ENCODE data around the gene B4GALNT2. TPM values are rescaled to one million over a fixed set of nuclear protein-coding genes. Genes with fewer than 3 reads are reported as not detected.
"Not testable (repeated sequence)": the region's sequence is repeated elsewhere in the genome, so short reads cannot be mapped to it uniquely, and the experiment has no call there.

The B4GALNT2 gene
- total RNA-seq, 1 experiment from 2014 or later, result not detected

DNA sequence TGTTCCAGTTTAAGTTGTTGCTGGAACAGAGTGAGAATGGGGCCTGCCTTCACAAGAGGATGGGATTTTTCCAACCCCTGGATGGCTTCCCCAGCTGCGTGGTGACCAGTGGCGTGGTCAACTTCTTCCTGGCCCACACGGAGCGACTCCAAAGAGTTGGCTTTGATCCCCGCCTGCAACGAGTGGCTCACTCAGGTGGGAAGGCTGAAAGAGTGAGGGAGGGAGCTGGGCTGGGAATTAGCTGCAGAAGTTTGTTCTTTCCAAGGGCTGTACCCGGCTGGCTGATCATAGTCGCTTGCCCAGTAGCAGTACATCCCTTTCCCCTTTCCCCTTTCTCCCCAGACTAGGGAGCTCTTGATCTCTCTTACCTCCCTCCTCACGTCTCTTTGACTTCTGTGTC is 36.1 kb downstream of the B4GALNT2 start:
- no peak for DNase-seq (ENCODE audit: low spot score)
- in situ Hi-C loops (cut with HindIII; ENCODE audit: low sequenced_read_pairs), result no loop called here

DNA sequence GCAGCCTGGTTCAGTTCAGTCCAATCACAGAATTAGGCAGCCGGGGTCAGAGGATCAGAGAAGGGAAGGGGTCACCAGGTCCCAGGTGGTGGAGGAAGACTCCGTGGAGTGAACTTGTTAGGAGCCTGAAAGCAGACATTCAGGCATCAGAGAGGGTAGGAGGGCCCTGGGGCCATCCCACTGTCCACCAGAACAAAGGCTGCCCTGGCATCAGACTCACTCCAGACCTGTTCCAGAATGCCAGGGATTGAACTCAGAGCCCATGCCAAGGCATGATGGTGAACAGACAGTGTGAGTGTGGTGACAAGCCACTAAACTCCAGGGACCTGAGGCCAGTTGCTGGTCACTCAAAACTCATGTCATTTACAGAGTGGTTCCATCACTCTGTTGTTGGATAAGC is 37.6 kb downstream of the B4GALNT2 start:
- in situ Hi-C loops (cut with HindIII; ENCODE audit: low sequenced_read_pairs), result no loop called here

DNA sequence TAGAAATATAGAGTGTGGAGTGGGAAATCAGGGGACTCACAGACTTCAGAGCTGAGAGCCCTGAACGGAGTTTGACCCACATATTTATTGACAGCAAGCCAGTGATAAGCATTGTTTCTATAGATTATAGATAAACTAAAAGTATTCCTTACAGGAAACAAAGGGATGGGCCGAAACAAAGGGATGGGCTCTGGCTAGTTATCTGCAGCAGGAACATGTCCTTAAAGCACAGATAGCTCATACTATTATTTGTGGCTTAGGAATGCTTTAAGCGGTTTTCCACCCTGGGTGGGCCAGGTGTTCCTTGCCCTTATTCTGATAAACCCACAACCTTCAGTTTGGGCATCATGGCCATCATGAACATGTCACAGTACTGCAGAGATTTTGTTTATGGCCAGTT is 38.1 kb downstream of the B4GALNT2 start:
- in situ Hi-C loops (cut with HindIII; ENCODE audit: low sequenced_read_pairs); DNase-seq (ENCODE audit: low spot score): not testable (repeated sequence)

More for the DNA sequence above, 37.6 kb downstream of the B4GALNT2 start:
- no peak for DNase-seq (ENCODE audit: low spot score)

DNA sequence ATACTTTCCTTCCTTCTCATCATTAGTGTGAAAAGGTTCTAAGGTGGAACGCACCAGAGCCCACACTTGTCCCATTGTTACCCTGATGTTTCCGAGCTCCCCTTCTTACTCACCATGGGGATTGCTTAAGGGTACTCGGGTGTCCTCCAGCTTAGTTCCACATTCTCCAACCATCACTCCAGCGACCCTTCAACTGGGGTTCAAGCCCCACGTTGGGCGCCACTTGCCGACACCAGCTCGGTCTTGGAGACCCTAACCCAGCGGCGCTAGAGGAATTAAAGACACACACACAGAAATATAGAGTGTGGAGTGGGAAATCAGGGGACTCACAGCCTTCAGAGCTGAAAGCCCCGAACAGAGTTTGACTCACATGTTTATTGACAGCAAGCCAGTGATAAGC is 43.4 kb downstream of the B4GALNT2 start:
- DNase-seq (ENCODE audit: low spot score); in situ Hi-C loops (cut with HindIII; ENCODE audit: low sequenced_read_pairs): not testable (repeated sequence)

DNA sequence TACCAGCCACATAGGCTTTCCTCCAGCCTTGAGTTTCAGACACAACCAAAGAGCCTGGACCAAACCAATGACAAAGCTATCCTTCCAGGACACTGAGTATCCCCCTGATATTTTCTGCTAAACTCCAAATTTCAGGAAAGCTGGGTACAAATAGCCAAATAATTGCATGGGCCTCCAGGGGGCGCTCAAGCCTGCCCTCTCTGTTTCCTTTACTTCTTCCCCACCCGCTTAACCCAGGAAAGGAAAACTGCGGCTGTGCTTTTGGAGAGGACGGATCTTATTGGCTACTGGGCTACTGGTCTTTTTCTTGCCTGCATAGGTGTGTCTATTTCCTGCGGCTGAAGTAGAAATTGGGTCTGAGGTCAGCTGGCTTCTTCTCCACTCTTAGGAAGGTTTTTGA is 47.7 kb downstream of the B4GALNT2 start:
- in situ Hi-C loops (cut with HindIII; ENCODE audit: low sequenced_read_pairs), result no loop called here
- DNase-seq (ENCODE audit: low spot score), result peak; percentile 34

DNA sequence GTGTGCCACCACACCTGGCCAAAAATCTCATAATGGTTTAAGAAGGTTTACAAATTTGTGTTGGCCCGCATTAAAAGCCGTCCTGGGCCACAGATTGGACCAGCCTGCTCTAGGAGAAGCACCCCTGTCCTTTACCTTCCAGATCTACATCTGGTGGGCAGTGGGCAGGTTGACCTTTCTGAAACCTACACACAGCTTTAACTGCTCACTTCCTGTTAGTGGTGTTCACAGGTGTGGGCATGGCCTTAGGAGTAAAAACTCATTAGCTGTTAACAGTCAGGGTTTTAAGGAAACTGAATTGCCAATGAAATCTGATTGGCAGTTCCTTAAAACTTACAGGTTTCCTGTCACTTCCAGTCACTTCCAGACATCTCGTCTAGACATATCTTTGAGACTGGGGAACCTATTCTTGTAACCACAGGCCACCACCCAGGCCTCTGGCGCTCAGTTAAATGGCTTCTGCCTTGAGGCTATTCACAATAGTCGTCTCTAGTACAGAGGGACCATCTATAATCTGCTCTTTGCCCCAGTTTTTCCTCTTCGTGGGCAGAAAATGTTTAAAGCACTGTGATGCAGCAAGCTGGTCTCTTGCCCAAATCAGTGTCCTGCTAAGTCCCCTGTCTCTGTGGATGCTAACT is 48.5 kb downstream of the B4GALNT2 start:
- in situ Hi-C loops (cut with HindIII; ENCODE audit: low sequenced_read_pairs), result no loop called here
- no peak for DNase-seq (ENCODE audit: low spot score)

DNA sequence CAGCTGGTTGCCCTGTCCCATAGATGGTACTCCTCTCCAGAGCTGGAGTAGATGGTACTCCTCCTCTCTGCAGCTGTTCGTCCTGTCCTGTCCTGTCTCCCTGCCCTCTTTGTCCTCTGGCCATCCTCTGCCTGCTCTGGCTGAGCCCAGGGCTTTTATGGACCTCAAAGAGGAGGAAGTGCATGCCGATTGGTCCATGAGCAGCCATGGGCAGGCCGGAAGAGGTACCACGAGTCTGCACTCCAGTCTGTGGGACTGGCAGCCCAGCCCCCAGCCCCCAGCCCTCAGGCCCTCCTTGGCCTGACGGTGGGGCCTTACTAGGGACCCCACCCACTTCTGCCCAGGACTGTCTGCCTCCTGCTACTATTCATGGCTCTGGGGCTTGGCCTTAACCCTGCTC is 50.8 kb downstream of the B4GALNT2 start:
- in situ Hi-C loops (cut with HindIII; ENCODE audit: low sequenced_read_pairs), result no loop called here
- no peak for DNase-seq (ENCODE audit: low spot score)

DNA sequence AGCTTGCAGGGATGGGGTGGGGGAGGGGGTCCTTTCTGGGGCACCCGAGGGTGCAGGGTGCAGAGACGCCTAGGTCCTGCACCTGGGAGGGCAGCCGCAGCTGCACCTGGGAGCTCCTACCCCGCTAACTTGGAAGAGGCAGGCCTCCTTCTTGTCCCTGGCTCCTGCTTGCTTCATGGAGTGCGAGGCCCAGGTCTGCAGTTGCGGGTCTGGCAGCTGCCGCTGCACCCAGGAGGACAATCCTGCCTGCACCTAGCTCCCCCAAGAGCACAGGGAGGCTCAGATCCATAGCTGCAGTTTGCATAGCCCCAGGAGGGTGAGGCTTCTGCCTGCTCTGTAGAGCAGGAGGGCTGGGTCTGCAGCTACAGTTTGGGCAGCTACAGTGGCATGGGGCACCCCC is 51.2 kb downstream of the B4GALNT2 start:
- in situ Hi-C loops (cut with HindIII; ENCODE audit: low sequenced_read_pairs), result no loop called here
- no peak for DNase-seq (ENCODE audit: low spot score)

DNA sequence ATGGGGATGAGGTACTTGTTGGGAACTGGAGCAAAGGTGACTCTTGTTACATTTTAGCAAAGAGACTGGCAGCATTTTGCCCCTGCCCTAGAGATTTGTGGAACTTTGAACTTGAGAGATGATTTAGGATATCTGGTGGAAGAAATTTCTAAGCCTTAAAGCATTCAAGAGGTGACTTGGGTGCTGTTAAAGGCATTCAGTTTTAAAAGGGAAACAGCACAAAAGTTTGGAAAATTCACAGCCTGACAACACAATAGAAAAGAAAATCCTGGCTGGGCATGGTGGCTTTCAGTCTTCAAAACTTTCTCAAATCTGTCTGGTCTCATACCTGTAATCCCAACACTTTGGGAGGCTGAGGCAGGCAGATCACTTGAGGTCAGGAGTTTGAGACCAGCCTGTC is 52.0 kb downstream of the B4GALNT2 start:
- DNase-seq (ENCODE audit: low spot score); in situ Hi-C loops (cut with HindIII; ENCODE audit: low sequenced_read_pairs): not testable (repeated sequence)

DNA sequence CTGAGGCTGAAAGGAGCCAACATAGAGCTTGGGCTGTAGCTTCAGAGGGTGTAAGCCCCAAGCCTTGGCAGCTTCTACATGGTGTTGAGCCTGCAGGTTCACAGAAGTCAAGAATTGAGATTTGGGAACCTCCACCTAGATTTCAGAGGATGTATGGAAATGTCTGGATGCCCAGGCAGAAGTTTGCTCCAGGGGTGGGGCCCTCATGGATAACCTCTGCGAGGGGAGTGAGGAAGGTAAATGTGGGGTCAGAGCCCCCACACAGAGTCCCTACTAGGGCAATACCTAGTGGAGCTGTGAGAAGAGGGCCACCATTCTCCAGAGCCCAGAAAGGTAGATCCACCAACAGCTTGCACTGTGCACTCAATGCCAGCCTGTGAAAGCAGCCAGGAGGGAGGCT is 52.8 kb downstream of the B4GALNT2 start:
- in situ Hi-C loops (cut with HindIII; ENCODE audit: low sequenced_read_pairs); DNase-seq (ENCODE audit: low spot score): not testable (repeated sequence)

DNA sequence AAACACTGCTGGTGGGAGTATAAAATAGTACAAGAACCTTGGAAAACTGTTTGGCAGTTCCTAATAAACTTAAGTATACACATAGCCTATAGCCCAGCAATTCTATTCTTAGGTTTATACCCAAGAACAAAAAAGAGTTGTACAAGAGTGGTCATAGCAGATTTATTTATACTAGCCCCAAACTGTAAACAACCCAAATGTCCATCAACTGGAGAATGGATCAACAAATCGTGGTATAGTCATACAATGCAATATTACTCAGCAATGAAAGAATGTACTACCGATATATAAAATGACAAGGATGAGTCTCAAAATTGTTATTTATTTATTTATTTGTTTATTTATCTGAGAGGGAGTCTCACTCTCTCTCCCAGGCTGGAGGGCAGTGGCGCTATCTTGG is 54.7 kb downstream of the B4GALNT2 start:
- in situ Hi-C loops (cut with HindIII; ENCODE audit: low sequenced_read_pairs), result no loop called here
- DNase-seq (ENCODE audit: low spot score), result no peak

DNA sequence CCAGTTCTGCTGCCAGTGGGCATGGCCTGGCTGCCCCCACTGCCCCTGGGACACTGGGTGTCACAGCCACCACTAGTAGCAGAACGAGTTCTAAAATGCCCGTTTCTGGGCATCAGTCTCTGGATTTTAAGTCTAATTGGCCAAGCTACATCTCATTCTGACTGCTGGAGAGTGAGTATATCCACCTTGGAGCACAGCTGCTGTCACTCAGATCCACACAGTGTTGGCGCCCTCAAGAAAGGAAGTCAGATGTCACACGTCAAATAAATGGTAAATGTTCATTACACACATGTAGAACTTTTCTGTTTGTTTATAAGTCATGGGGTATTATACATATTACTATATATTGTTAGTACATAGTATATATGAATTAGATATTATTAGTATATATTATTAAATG is 58.4 kb downstream of the B4GALNT2 start:
- DNase-seq (ENCODE audit: low spot score), result no peak
- in situ Hi-C loops (cut with HindIII; ENCODE audit: low sequenced_read_pairs), result no loop called here

DNA sequence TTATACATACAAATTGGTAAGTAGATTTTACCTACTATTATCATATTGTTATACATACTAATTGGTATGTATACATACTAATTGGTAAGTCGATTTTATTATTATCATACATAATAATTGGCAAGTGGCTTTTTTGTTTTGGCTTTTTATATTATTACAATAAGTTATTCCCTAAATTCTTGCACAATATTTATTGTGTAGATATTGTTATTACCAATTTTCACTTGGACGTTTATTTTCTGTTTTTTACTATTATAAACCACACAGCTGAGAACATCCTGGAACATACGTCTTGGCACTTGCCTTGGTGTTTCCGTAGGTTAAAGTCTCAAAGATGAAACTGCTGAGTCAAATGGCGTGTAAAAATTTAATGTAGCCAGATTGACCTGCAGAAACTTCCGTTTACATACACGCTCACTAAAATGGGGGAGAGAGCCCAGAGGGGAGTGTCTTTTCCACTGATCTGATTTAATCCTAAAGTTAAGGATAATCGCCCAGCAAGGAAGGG is 58.9 kb downstream of the B4GALNT2 start:
- DNase-seq (ENCODE audit: low spot score), result no peak
- in situ Hi-C loops (cut with HindIII; ENCODE audit: low sequenced_read_pairs), result no loop called here

DNA sequence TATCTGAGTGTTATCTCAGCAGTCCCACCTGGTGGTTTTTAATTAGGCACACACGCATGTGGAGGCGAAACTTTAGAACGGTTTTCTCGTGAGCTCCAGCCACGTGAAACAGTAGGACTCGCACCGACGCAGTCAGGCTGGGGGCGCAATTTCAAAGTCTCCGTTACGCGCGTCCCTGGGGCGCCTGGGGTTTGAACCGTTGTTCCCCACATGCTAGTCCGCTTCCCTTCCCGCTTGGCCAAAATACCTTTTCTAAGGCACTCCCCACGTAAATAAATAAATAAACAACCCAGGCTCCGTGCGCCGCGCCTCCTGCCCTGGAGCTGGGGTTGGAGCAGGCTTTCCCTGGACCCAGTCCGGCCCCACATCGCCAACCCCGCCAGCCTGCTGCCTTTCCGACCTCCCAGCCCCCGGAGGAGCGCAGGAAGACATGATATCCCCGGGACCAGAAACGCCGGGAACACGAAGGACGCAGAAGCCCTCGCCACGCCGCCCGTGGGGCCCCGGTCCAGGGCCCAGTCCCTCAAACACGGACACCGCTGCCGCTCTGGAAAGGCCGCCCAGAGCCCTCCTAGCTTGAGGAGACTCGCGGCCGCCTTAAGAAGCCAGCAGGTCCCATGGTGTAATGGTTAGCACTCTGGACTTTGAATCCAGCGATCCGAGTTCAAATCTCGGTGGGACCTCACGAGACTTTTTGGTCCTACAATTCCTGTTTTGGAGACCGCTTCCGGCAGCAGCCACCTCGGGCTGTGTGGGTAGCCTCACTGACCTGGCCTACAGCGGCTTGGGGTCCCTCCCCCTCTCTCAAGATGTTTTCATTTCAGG is 59.6 kb downstream of the B4GALNT2 start:
- in situ Hi-C loops (cut with HindIII; ENCODE audit: low sequenced_read_pairs), result no loop called here
- DNase-seq (ENCODE audit: low spot score), result peak; percentile 95

DNA sequence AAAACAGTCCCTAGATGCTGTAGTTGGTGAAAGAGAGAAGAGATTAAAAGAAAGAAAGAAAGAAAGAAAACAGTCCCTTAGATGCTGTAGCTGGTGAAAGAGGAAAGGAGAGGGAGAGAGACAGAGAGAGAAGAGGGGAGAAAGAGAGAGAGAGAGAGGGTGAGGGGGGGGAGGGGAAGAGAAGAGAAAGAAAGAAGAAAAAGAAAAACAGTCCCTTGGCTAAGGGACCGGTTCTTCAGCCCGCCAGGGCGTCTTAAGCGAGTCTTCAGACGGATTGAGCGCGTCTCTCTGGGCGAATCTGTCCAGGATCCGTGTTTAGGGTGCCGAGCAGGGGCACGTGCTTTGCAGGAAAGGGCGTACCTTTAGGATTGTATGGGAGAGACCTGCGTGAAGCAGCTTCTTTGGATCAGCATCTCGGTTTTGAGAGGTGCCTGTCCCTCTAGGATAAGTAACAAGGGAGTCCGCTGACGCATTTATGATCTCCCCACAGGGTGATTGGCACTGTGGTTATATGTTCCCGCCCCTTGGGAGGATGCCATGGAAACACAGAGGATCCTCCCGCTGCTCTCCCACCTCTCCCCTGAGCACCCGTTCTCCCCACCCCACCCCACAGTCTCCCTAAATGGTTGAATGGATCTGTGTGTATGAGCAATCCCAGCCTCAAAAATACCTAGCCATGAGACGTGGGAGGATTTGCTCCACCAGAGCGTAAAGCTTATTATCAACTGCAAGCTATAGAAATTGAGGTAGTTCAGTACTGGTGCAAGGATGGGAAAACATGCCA is 61.1 kb downstream of the B4GALNT2 start:
- DNase-seq (ENCODE audit: low spot score), result peak; percentile 88
- in situ Hi-C loops (cut with HindIII; ENCODE audit: low sequenced_read_pairs), result no loop called here

DNA sequence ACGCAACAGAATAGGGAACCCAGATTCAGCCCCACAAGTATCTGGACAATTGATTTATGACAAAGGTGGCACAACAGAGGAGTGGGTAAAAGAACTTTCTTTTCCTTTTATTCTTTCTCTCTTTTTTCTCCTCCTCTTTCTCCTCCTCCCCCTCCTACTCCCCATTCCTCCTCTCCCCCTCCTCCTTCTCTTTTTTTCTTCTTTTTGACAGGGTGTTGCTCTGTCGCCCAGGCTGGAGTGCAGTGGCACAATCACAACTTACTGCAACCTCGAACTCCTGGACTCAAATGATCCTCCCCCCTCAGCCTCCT is 61.7 kb downstream of the B4GALNT2 start:
- no peak for DNase-seq (ENCODE audit: low spot score)
- in situ Hi-C loops (cut with HindIII; ENCODE audit: low sequenced_read_pairs), result no loop called here

DNA sequence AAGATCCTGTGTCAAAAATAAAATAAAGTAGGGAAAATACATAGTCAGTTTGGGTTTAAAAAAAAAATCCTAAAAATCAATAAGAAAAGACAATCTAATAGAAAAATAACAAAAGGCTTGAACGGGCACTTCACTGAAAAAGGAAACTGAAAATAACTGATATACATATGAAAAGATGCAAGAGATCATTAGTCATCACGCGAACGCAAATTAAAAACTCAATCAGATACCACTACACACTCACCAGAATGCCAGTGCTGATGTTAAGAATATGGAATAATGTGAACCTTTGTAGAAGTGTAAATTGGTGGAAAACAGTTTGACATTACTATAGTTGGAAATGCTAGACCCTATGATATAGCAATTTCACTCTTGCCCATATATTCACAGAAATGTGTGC is 63.2 kb downstream of the B4GALNT2 start:
- no peak for DNase-seq (ENCODE audit: low spot score)
- in situ Hi-C loops (cut with HindIII; ENCODE audit: low sequenced_read_pairs), result no loop called here

DNA sequence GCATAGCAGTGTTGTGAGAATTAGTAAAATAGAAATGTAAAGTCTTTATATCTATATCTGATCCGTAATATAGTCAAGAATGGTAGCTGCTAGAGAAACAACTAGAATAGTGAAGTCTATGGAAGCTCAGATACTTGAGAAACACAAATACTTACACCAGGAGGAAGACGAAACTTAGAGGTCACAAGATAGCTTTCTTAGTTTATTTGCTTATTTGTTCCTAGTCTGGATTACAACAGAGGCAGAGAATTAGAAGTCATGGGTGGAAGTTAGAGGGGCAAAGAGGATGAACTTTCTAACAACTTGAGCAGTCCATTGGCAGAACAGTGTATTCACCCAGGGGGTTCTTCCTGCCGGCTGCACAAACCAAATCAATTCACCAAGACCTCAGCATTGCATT is 64.0 kb downstream of the B4GALNT2 start:
- no peak for DNase-seq (ENCODE audit: low spot score)
- in situ Hi-C loops (cut with HindIII; ENCODE audit: low sequenced_read_pairs), result no loop called here

DNA sequence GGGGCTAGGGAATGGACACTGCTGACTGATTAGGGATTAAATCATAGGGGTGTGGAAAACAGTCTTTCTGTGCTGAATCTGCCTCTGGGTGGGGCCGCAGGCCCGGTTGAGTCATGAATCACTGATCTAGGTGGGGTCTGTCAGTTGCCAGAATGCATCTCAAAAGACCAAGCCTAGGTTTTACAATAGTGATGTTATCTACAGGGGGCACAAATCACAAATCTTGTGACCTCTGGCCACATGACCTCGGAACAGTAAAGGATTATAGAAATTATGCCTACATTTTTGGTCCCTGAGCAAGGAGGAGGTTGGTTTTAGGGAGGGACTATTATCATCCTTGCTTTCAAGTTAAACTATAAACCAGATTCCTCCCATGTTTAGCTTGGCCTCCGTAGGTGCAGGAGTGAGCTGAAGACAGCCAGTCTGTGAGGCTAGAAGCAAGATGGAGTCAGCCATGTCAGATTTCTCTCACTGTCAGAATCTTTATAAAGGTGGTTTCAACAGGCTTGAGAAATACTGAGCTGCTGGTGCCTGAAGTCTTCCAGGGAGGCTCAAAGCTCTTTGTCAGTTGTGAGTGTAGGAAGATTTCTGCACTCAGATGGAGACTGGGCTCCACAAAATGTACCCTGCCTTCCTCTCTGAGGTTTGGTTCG is 64.9 kb downstream of the B4GALNT2 start:
- DNase-seq (ENCODE audit: low spot score), result no peak
- in situ Hi-C loops (cut with HindIII; ENCODE audit: low sequenced_read_pairs), result no loop called here

DNA sequence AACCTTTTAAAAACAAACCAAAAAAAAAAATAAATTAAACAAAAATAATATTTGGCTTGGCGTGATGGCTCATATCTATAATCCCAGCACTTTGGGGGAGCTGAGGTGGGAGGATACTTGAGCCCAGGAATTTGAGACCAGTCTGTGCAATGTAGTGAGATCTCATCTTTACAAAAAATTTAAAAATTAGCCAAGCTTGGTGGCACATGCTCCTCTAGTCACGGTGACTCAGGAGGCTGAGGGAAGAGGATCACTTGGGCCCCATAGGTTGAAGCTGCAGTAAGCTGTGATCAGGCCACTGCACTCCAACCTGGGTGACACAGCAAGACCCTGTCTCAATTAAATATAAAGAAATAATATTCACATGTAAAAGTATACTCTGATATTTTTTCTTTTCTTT is 65.6 kb downstream of the B4GALNT2 start:
- in situ Hi-C loops (cut with HindIII; ENCODE audit: low sequenced_read_pairs), result no loop called here
- DNase-seq (ENCODE audit: low spot score), result no peak

All from G401 (cell line).